Stimulated activated CD8-positive, alpha-beta memory T cell treated with anti-CD3 and anti-CD28 coated beads, Interleukin-4, amount 100 ng/mL, for 48 hours (primary cell): ENCODE results near the gene PIK3R1.
"Not testable (repeated sequence)": the region's sequence is repeated elsewhere in the genome, so short reads cannot be mapped to it uniquely, and the experiment has no call there.

Experiments used
- DNase-seq: peaks from one replicate; pipeline ENCODE4 v3.0.0-alpha.2; 2020

PIK3R1 gene

DNA sequence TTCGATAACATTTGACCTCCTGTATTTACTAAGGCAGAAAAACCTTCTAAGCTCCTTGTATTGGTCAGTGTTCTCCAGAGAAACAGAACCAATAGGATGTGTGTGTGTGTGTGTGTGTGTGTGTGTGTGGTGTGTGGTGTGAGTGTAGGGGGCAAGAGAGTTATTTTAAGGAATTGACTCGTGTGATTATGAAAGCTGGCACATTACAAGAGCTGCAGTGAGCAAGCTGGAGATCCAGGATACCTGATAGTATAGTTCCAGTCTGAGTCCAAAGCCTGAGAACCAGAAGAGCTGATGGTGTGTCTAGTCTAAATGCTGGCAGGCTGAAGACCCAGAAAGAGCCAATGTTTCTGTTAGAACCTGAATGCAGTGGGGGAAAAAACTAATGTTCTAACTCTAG is 21.2 kb upstream of the PIK3R1 start:
- DNase-seq = no peak

DNA sequence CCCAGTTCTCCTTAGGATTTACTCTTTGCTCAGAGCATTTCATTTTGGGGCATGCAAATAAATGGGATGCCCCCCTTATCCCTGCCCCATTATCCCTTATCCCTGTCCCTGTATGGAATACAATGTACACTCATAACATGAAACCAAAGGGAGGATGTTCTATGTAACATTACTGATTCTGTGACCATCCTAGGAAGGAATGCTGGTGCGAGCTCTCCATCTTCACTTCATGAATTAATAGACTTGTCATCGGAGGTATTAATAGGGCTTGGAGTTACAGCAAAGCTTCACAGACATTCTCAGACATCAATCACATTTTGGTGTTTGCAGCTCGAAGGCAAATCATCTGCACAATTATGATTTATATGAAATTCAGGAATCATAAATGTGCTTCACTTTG is 20.4 kb upstream of the PIK3R1 start:
- no peak for DNase-seq

DNA sequence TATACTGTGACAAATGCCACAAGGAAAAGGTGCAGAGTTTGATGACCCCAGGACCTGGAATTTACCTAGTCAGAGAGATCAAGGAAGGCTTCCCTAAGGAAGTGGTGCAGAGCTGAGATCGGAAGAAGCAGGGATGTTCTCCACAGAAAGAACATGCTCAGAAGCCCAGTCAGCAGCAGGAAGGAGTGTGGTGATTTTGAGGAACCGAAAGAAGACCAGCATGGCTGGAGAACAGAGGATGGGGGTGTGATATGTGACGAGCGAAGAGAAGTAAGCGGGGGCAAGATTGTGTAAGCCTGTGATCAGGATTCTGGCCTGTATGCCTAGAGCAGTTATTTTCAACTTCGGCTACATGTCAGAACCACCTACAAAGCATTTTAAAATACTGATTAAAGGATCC is 18.7 kb upstream of the PIK3R1 start:
- no peak for DNase-seq

GRCh38 chr5:68200288-68200687 is 15.3 kb upstream of the PIK3R1 start:
- DNase-seq = no peak

- DNase-seq = not testable (repeated sequence)
Observed at GRCh38 chr5:68210654-68211053, 4.9 kb upstream of the PIK3R1 start.

DNA sequence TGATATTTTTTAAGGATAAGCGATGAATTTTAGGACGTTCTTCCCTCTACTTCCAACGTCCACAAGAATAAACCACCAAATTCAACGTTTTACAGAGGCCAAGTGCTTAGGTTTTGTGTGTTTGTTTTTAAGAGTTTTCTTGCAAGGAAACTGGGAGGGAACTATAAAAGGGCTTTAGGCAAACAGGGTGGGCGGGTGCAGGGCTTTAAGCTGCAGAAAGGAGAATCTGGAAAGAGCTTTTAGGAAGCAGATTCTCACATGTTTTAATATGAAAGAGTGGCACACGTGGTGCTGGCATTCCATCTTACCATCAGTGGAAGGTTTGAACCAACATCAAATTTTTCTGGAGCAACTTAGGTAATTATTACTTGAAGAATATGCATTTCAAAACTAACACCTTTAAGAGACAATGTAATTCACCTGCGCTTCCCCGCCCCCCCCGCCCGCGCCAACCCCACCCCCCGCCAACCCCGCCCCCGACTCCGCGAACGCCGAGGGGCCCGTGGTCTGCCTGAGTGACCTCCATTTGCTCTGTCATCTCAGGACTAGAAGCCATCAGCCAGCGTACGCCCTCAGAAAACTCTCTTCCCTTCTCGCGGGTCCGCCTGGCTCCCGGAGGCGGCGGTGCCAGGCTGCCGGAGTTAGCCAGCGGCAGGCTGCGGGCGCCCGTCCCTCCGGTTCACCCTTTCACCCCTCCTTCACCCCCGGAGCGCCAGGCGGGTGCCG is 911 bp upstream of the PIK3R1 start:
- DNase-seq = no peak

GRCh38 chr5:68215898-68216244 is 315 bp downstream of the PIK3R1 start:
- no peak for DNase-seq

DNA sequence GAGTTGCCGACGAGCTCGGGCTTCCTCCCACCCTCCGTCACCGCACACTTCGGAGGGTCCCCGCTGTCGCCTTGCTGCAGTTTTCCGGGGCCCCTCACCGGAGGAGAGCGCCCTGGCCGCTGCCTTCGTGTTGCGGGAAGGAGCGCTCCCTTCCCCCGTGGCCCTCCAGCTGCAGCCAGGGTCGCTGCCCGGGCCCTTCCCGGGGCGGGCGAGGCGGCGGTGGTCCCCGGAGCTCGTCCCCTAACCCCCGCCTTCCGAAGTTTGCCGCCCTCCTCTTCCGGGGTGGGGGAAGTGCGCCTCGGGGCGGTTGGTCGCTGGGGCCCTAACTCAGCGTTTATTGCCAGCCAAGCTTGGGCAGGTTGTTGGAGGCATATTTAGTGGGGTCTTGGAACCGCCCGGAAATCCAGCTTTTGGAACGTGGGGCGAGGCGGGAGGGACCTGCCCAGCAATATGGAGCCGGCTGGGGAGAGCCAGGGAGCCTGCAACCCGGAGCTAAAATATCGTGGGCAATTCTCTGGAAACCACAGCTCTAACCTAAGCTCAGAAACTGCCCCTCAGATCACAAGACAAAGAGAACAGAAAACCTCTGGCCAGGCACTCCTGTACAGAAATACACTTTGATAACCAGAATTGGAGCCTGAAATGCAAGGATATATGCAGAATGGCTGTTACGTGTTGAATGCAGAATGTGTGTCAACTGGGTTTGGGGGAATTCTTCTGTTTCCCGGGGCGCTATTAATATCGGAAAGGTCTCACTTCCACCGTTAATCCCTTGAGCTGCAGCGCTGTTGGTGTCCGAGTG is 890 bp downstream of the PIK3R1 start:
- peak; percentile 72 for DNase-seq

DNA sequence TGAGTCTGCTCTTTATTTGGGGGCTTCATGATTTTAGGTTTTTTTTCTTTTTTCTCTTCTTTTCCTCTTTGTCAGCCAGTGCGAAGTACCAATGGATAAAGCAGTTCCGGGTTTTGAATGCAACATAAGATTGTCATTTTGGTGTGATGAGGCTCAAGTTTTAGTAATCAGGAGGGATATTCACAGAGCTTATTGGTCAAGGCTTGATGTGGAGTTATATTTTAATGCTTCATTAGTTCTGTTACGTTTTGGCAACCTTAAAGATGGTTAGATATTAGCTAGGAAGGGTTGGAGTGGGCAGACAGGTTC is 1.4 kb downstream of the PIK3R1 start:
- DNase-seq = no peak

GRCh38 chr5:68217528-68217927 is 2.0 kb downstream of the PIK3R1 start:
- DNase-seq = no peak

DNA sequence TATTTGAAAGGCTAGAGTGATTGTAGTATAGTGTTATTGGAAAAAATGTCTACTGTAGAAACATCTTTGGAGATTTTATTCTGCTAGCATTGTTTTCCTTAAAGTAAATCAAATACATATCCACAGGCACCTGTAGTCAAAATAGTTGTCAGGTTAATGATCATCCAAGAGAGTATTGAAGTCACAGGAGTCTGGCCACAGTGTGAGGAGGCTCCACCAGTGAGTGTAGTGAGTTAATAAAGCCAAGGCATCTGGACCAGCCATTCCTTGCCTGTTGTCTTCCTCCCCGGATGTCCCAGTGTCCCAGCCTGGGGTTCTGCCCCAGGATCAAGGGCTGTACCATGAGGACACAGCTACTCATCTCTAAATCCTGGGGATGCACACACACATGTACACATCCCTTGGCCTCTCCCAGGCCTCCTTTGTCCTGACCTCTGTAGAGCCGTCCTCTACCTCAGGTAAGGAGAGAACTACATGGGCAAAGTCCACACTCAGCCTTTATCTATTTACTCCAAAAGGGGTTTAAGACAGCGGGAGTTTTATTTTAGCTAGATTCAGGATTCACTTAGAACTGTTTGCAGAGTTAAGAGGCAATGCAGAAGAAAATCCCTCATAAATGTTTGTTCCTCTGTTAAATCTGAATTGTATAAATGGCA is 3.7 kb downstream of the PIK3R1 start:
- no peak for DNase-seq

GRCh38 chr5:68220260-68220659 is 4.7 kb downstream of the PIK3R1 start:
- no peak for DNase-seq

GRCh38 chr5:68220914-68221313 is 5.4 kb downstream of the PIK3R1 start:
- no peak for DNase-seq

DNA sequence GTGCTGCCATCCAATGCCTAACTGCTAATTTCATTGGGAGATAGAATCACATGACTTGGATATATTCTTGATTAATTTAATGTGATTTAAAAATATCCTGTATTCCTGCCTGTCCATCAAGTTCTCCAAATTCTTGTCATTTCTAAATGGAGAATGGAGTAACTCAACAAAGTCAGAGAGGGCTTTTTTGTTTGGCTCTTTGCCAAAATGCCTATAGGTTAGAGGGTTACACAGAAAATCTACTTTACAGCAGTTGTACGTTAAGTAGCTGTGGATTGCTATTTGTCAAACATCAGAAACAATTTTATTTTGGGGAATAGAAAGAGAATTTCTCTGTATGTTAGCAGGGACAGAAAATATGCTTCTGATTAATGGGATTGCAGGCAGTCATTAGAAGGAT is 5.9 kb downstream of the PIK3R1 start:
- DNase-seq = no peak

DNA sequence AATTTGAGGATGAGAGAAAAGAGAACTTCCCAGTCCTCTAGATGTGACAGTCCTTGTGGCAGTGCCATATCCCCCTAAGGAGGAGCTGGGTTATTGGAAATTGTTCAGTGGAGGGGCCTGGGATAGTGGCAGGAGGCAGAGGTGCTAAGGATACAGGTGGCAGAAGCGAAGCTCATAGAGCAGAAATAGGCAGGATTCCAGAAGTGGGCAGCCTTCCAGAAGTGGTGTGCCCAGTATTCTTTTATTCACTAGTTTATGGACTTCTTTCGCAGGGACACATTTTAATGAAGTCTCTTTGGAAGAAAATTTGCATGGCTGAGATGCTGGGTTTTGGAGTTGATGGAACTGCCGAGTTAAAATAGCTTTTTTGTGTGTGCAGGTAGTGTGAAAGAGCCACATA is 6.8 kb downstream of the PIK3R1 start:
- no peak for DNase-seq

DNA sequence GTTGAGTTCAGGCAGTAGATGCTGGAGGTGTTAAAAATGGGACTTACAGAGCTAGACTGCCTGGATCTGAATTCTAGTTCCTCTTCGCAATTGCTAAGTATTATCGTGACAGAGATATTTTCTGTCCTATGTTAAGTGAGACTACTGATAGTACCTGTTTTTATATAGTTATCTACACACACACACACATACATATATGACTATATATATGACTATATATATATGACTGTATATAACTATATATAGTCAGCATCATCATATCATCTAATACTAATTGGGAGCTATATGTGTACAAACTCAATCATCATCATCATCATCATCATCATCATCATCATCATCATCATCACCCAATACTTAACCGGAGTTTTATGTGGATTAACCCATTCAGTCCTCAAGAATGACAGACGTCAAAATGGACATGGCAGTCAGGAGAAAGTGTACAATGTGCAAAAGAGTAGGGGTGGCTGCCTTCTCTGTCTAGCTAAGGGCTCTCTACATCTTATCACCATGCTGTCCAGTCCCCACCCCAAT is 7.3 kb downstream of the PIK3R1 start:
- no peak for DNase-seq

GRCh38 chr5:68223904-68224303 is 8.3 kb downstream of the PIK3R1 start:
- no peak for DNase-seq

DNA sequence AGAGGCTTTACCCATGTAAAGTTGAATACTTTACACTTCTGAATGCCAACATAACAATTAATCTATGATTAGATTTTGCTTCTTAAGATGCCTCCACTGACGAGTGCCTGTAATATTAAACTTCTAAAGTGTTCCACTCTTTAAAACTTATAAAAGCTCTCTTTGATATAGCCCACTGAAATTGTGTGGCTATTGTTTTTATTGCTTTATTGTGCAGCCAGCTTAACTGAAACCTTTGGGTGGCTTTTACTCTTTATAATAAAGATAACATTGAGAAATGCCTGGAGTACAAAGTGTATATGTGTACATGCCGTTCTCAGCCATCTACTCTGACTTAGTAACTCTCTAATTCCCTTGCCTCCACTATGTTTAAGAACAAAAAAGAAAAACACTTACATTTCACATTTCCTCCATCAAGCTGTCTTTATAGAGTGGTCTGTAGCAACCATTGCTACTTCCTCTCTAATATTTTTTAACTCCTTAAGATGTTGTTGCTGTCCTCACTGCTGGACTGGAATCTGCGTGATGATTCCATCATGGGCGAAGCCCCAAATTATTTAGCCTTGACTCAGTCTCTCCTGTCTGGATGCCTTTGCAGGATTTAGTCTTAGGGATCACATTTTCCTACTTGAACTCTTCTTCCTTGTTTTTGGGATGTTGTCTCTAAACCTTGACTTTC is 9.1 kb downstream of the PIK3R1 start:
- no peak for DNase-seq

- DNase-seq = no peak
Observed at GRCh38 chr5:68225188-68225910, 9.8 kb downstream of the PIK3R1 start.

GRCh38 chr5:68225911-68226545 is 10.5 kb downstream of the PIK3R1 start:
- no peak for DNase-seq

- DNase-seq = no peak
Observed at GRCh38 chr5:68226546-68227073, 11.1 kb downstream of the PIK3R1 start.
